RWPE1 (cell line): ENCODE measurements around the gene ADGRG1.

Experiments
- CTCF ChIA-PET: fragments of 350-600 bp; sonication (Branson Sonifier 250); formaldehyde crosslinking; extraction: SDS; loops from one replicate; lab custom pipeline; 2021; lab: Yijun Ruan, JAX
- POLR2A ChIA-PET: fragments of 400-600 bp; formaldehyde crosslinking; extraction: SDS; loops from one replicate; lab custom pipeline; 2020; ENCODE audit warnings: antibody characterized with exemption; ENCODE audit not compliant: low non-redundant PET; lab: Yijun Ruan, JAX
- DNase-seq: peaks from one replicate; pipeline ENCODE4 v3.0.0; 2012; ENCODE audit warnings: low spot score
- H3K27ac ChIP-seq: fragments of 450-650 bp; 2 replicates; pipeline ENCODE4 v1.5.1; 2017
- TF ChIP-seq, protein P1 (sequence below): fragments of 450-650 bp; conservative IDR thresholded peaks from 2 replicates; pipeline ENCODE4 v1.5.1; 2017; ENCODE audit warnings: low read depth, mild to moderate bottlenecking

ADGRG1 gene

DNA sequence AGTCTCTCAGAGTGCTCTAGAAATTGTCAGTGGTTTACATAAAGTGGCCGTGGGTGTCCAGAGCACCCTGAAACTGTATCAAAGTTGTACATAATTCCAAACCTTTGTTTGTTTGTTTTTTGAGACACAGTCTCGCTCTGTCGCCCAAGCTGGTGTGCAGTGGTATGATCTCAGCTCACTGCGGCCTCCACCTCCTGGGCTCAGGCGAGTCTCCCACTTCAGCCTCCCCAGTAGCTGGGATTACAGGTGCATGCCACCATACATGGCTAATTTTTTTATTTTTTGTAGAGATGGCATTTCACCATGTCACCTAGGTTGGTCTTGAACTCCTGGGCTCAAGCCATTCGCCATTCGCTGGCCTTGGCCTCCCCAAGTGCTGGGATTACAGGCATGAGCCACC lies 24.3 kb upstream of the ADGRG1 start:
- CTCF ChIA-PET = interaction anchor here (0.7 to 0.8 kb wide), 3 partner anchors 28 to 398 kb away, joined by 3 read pairs; partner anchors contain the start of gene KIFC3
- POLR2A ChIA-PET = no interaction called here
- no peak for DNase-seq
- TF ChIP-seq, protein P1, sequence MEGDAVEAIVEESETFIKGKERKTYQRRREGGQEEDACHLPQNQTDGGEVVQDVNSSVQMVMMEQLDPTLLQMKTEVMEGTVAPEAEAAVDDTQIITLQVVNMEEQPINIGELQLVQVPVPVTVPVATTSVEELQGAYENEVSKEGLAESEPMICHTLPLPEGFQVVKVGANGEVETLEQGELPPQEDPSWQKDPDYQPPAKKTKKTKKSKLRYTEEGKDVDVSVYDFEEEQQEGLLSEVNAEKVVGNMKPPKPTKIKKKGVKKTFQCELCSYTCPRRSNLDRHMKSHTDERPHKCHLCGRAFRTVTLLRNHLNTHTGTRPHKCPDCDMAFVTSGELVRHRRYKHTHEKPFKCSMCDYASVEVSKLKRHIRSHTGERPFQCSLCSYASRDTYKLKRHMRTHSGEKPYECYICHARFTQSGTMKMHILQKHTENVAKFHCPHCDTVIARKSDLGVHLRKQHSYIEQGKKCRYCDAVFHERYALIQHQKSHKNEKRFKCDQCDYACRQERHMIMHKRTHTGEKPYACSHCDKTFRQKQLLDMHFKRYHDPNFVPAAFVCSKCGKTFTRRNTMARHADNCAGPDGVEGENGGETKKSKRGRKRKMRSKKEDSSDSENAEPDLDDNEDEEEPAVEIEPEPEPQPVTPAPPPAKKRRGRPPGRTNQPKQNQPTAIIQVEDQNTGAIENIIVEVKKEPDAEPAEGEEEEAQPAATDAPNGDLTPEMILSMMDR = no peak
- no peak overlapping the region for H3K27ac ChIP-seq

DNA sequence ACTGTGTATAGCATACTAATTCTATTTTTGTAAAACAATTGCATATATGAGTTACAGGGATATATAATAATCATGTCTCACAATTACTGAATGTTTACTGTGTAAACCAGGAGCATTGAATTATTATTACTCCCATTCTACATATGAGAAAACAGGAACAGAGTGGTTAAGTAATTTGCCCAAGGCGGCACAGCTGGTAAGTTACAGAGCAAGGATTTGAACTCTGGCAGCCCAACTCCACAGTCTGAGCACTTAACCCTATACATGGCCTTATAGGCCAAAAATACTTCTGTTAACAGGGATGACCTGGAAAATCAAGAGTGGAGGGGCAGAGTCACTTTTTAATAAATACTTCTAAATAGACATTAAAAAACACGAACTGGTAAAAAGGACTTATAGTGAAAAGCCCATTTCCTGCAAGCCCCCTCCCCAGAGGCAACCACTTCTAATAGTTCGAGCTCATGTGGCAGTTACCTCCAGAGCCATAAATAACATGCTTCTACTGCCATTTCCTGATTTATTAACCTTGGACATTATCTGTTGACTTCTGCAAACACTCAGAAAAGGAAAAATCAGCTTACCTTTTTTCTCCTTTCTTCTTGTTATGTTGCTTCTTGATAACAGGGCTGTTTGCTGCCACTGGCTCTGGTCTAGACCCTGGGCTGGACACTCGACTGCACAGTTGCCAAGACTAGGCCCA lies 22.1 kb upstream of the ADGRG1 start:
- H3K27ac ChIP-seq = no peak overlapping the region
- ChIA-PET POLR2A (interaction anchor here (0.5 kb wide), 1 partner anchor 11 kb away, joined by 4 read pairs; no protein-coding TSS in a partner anchor), CTCF (no interaction called here)
- no peak for DNase-seq
- TF ChIP-seq, protein P1 = no peak

DNA sequence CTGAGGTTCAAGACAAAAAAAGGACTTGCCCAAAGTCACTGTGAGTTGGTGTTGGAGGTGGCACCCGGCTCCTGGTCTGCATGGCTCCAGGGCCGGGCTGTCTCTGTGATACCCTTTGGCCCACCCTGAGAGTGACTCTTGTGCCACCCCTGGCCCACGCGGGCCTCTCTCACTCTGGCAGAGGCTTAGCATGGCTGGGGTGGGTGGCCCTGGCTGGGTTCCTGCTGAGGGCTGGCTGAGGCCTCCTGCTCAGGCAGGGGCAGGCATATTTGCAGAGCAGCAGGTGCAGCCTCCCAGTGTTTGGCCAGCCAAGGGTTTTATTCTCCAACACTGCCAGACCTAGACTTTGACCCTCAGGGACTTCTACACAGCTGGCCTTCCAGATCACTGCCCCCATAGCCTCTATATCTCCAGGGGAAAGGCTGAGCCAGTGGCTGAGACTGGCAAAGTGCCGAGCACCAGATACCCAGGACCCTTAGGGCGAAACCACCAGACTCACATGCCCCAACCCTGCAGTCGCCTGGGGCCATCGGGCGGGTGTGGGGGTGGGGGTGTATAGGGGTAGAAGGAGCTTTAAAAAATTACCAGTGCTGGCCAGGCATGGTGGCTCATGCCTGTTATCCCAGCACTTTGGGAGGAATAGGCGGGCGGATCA lies 21.5 kb upstream of the ADGRG1 start:
- no peak overlapping the region for H3K27ac ChIP-seq
- CTCF ChIA-PET = interaction anchor here (0.6 to 1.2 kb wide), 3 partner anchors 14 to 171 kb away, joined by 3 to 5 read pairs (median 3); no protein-coding TSS in a partner anchor
- TF ChIP-seq, protein P1 = no peak
- DNase-seq = no peak
- POLR2A ChIA-PET = no interaction called here

DNA sequence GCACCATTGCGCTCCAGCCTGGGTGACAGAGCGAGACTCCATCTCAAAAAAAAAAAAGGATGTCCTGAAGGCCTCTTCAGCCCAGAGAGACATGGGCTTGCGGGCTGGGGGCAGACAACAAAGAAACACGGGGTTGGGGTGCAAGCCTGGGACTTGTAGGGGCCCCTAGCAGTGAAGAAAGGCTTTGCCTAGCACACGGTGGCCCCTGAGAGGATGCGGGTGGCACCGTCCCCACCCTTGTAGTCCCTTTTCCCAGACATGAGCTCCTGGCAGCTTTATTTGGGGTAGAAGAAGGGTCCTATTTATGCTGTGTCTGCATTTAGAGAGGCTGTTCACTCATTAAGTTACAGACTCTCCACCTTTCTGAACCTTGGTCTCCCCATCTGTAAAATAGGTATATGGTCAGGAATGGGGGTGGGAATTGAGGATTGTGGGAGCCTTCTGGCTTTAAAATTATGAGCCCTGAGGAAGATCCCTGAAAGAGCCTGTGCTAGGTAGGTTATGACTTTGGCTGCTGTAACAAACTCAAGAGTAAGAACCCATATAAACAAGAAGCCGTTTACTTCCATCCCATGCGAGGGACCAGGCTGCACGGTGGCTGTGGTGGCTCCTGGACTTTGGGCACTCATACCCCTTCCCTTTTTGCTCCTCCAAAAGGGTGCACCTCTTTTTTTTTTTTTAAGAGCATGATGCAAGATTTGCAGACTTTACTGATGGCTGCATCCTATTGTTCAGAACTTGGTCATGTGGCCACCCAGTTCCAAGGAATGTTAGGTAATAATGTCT lies 20.6 kb upstream of the ADGRG1 start:
- ChIA-PET POLR2A (no interaction called here), CTCF (interaction anchor here (0.6 to 1.2 kb wide), 3 partner anchors 17 to 170 kb away, joined by 3 to 5 read pairs (median 3); no protein-coding TSS in a partner anchor)
- no peak for DNase-seq
- TF ChIP-seq, protein P1 = no peak
- no peak overlapping the region for H3K27ac ChIP-seq

DNA sequence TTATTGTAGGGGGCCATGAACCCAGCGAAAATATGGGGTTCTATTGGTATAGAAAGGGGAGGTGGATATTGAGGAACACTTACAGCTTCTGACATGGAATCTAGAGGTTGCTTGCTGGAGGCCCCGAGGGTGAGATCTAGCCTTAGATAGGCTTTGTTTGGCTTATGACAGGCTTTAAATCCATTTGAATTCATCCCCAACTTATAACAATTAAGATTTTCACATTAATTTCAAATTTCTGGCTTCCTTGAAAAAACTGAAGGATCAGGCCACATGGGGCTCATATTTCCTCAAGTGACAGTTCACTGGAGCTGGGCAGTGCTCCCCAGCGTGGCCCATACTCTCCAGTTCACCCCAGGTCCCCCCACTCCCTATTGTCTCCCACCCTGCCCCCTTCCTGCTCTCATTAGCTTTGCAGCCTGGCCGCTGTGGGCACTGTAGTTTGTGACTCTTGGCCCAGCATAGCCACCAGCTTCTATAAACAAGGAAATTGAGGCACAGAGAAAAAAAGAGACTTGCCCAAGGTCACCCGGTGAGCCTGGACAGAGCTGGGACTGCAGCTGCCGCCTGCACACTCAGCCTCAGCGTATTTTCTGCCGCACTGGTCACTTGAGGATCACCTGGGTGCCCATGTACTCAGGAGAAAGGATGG lies 19.8 kb upstream of the ADGRG1 start:
- TF ChIP-seq, protein P1 = no peak
- POLR2A ChIA-PET = interaction anchor here (1.0 kb wide), 1 partner anchor 12 kb away, joined by 3 read pairs; no protein-coding TSS in a partner anchor
- no peak for DNase-seq
- H3K27ac ChIP-seq = no peak overlapping the region
- CTCF ChIA-PET = interaction anchor here (0.9 to 1.2 kb wide), 3 partner anchors 9 to 40 kb away, joined by 3 to 5 read pairs (median 4); no protein-coding TSS in a partner anchor
